Measurements from ENCODE around the gene INPP5A. TPM values are rescaled to one million over a fixed set of nuclear protein-coding genes. Genes with fewer than 3 reads are reported as not detected.

INPP5A gene
- total RNA-seq, 1 experiment from 2014 or later = 16.0 TPM

DNA sequence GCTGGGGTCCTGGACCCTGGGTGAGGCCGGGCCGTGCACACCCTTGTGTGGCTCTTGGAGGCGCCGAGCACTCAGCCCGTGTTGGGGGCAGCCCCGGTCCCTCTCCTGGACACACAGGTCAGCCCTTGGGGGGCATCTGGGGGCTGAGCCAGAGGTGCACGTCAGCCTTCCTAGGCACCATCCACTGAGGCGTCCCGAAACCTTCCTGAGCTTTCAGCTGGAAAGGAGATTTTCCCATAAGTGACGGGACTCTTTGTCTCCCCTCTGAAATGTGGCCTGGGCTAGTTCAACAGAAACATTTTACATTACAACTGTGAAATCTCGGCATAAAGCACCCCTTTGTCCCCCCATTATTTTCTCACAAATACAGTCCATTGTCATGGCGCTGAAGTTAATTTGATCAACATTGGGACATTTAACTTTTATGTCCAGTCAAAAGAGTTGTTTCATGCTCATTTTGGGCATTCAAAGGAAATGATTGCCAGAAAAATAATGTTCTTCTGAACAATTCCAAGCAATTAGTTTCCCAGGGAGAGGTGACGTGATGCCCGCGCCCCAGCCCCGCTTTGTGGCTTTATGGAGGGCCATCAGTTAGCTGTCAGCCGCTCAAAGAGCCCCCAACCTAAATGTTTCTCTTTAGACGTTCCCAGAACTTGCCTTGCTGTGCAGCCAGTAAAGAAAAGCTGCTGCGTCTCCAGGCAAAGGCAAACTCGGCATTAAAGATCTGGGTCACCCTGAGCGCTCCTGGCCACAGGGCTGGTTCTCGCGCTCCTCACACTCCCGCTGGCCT lies 177.6 kb downstream of the INPP5A start:
- DNase-seq (ENCODE audit: low read depth) = no peak

- no peak for DNase-seq (ENCODE audit: low read depth)
These were observed 178.4 kb downstream of the INPP5A start for GRCh38 chr10:132715776-132716680.

GRCh38 chr10:132716691-132717490 lies 179.3 kb downstream of the INPP5A start:
- no peak for DNase-seq (ENCODE audit: low read depth)

DNA sequence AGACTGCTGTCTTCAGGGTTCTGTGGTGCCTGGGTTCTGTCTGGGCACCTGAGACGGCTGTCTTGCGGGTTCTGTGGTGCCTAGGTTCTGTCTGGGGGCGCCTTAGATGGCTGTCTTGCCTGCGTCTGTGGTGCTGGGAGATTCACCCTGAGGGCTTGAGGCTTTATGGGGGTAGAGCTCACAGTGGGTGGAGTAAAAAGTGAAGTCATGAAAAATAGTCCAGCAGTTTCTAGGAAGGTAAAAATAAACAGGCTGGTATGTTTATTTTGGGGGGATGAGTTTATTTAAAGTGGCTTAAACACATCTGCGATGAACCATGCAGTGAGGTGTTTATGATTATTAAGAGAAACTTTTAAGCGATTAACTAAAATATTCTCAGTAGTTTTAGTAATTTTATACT lies 184.1 kb downstream of the INPP5A start:
- DNase-seq (ENCODE audit: low read depth) = no peak

DNA sequence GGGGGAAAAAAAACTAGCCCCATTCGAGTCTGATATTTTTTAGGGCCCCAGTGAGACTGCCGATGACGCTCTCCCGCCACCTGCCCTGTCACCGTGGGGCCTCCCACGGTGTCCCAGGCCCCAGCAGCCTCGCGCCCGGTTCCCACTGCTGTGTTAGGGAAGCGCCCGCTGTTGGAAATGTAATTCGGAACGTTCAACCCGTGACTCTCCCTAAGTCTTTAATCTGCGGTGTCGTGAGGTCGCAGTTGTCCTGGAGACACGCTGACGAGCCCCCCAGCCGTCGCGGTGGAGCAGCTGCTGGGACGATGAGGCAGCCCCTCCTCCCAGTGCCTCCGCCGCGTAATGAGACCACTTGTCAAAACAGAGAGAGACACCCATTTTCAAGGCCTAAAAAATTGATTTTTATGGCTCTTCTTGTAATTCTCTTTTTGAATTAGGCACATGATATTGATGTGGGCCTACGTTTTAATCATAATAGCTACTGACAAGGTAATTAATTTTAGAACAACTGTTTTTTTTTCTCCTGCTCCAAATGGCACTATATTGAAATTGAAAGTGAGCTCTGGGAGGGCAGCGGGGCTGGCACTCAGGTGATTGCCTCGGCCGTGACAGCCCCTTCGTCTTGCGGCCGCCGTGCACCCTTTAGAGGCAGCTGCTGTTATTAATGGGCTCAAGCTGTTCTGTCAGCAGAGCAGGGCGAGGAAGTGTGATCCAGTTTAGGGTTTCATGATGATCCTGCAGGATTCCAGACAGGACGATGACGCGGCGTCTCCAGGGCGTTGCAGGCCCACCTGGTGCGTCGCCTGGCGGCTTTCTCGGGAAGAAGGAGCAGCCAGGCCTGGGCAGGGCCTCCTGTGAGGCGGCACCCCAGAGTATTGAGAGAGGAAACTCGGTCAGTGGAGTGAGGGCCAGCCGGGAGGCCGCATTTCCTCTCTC lies 185.1 kb downstream of the INPP5A start:
- DNase-seq (ENCODE audit: low read depth) = no peak

DNA sequence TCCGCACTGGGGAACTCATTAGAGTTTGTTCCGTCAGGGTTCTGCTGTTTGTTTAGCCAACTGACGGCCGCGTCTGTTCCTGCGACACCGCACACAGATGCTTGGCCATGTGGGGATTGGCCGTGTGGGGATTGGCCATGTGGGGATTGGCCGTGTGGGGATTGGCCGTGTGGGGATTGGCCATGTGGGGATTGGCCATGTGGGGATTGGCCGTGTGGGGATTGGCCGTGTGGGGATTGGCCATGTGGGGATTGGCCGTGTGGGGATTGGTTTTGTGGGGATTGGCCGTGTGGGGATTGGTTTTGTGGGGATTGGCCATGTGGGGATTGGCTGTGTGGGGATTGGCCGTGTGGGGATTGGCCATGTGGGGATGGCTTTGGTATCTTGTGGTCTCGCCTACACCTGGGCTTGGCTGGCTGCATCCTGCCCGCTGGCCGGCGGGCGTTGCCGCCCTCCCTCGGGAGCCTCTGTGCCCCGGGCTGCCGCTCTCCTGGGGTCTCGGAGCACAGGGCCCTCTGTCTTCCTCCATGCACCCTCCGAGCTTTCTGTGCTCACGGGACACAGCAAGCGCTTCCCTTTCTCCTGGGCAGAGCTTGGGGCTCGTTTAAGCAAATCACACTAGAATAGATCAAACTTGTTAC lies 185.9 kb downstream of the INPP5A start:
- no peak for DNase-seq (ENCODE audit: low read depth)

GRCh38 chr10:132724446-132724845 lies 186.9 kb downstream of the INPP5A start:
- peak; percentile 95 for DNase-seq (ENCODE audit: low read depth)

- no peak for DNase-seq (ENCODE audit: low read depth)
These were observed 187.6 kb downstream of the INPP5A start for GRCh38 chr10:132725202-132725601.

DNA sequence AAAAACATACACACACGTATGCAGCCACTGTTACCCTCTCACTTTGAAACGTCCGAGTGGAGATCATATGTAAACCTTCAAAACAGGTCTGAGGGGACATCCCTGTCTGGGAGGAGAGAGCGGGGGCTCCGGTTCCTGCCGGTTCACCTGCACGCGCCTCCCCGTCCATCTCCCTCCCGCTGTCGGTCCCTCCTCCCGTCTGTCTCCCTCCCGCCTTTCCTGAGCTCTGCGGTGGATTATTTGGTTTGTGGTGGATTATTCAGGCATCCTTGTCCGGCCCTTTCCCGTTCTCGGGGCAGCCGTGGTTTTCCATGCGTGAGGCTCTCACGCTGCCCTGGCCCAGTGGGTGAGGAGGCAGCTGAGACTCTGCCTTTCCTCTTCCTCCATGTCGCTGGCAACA lies 188.6 kb downstream of the INPP5A start:
- no peak for DNase-seq (ENCODE audit: low read depth)

DNA sequence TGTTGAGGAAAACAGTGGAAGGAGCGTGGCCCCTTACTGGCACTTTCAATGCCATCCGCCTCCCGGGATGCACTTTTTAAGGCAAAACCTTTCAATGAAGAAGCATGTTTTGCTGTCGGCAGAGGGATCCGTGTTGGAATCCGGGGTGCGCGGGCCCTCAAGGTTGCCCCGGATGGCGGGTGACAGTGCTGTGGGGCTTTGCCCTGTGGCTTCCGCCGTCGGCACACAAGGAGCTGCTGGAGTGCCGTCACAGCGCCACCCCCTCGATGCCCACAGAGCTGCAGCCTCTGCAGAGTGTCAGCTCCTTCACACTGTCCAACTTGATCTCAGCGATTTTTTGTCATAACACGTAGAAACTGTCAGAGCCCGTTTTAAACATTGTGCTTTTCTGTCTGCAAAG lies 189.4 kb downstream of the INPP5A start:
- DNase-seq (ENCODE audit: low read depth) = no peak

DNA sequence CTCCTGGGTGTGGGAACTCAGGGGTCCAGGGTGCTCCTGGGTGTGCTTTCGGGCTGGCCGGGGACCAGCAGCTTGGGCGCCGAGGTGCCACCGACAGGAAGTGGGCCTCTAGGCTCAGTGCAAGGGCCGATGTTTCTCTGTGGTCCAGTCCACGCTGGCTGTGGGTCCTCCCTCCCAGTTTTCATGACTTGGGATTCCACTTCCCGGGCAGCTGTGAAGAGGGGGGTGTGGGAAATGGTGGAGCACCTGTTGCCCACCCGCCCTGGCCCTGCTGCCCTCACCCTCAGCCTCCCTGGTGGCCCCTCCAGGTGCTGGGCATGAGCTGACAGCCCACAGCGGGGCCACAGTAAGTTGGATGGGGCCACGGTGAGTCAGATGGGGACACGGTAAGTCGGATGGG lies 189.8 kb downstream of the INPP5A start:
- DNase-seq (ENCODE audit: low read depth) = no peak

DNA sequence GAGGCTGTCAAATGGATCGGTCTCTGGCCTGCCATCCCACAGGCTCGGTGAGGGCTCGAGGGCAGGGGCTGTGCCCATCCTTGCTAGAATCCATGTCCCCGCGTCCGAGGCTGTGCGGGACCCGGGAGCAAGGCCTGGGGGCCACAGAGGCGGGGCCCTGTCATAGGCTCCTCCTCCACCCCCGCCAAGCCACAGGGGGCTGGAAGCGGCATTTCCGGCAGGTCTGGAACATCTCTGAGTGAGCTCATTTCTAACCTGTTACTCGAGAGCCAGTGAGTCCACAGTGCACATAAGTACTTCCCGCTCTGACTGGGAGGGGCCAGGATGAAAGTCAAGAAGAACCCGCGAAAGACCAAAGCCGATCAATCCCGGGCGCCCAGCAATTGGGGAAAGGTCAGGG lies 190.7 kb downstream of the INPP5A start:
- DNase-seq (ENCODE audit: low read depth) = no peak

DNA sequence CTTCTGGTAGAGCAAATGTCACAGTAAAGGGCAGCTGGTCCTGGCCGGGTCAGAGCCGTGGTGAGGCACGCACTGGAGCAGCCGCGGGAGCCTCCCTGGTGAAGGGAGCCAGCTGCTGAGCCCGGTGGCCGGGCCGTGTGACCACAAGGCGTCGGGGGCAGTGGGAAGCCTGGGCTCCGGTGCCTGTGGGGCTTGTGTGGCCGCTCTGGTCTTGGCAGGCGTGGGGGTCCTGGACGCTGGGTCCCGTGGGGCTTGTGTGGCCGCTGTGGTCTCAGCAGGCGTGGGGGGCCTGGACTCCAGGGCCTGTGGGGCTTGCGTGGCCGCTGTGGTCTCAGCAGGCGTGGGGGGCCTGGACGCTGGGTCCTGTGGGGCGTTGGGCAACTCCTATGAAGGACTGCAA lies 191.2 kb downstream of the INPP5A start:
- DNase-seq (ENCODE audit: low read depth) = no peak

- no peak for DNase-seq (ENCODE audit: low read depth)
These were observed 192.4 kb downstream of the INPP5A start for GRCh38 chr10:132729810-132730572.

GRCh38 chr10:132730573-132730953 lies 193.0 kb downstream of the INPP5A start:
- no peak for DNase-seq (ENCODE audit: low read depth)

DNA sequence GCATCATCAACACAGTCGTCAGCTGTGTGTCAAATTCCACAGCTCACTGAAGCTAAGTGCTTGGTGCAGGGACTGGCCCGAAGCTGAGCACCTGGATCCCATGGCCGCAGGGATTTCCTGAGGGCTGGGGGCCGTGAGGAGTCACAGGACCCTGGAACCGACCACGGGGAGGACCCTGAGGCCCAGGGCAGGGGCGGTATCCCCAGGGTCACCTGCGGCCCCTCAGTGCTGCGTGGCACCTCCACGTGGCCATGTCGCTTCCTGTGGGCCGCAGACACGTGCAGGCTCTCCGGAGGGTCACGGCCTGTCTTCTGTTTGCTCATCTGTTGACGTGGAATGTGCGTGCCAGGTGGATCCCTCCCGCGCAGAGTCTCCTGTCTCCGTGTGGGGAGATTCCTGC lies 194.9 kb downstream of the INPP5A start:
- DNase-seq (ENCODE audit: low read depth) = no peak

DNA sequence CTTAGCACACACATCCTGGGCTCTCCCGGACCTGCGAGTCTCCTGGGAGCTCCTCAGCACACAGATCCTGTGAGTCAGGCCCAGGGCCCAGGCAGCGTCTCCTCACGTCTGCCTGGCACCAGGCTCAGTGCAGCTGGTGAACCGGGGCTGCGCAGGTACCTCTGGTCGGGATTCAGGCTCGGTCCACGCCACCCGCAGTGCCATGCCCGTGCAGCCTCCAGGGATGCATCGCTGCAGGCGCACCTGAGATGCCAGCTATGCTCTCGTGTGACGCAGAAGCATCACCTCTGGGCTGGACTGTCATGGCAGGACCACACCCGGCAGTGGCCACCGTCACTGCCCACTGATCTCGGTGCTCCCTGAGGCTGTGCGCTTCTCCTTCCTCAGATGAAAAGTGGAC lies 196.3 kb downstream of the INPP5A start:
- no peak for DNase-seq (ENCODE audit: low read depth)

DNA sequence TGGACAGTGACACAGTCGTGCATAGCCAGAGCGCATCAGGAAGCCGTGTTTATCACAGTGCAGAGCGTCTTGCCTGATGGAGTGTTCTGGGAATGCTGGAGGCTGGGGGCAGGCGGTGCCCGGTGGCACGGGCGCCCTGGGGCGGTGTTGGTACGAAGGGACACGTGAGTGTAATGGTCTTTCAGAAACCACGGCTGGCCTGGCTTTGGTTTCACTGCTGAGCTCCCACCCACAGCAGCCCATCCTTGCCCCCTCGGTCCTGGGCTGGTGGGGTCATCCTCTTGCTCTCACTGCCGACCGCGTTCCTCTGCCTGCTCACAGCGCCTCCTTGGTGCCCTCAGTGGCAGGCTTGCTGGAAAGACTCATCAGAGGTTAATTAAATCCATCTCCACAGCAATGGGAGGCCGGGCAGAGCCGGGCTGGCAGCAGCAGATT lies 197.8 kb downstream of the INPP5A start:
- DNase-seq (ENCODE audit: low read depth) = no peak

DNA sequence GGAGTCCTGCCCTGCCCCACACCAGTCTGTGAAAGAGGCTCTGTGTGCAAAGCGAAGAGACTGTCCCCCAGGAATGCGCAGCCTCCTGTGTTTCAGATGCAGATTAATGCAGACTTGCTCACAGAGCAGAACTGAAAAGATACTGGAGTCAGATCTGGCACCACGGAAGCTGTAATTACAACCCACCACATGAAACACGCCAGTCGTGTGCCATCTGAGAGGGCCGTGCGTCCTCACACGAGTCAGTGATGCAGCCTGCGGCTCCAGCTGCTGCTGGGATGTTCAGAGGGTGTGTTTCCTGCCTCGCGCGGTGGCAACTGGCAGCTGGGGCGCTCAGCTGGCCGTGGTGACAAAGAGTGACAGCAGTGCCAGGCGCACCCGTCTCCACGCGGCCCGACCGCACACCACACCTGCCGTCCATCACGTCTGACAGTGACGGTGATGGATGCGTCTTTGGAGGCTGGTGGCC lies 198.4 kb downstream of the INPP5A start:
- no peak for DNase-seq (ENCODE audit: low read depth)

Data from LHCN-M2 (cell line).